GM18861 (cell line): ENCODE measurements around the gene DKC1.

Experiments
- ATAC-seq: cut with Tn5 transposase; IDR thresholded peaks from one replicate; pipeline ENCODE4 v1.9.1; 2021; ENCODE audit not compliant: unreplicated experiment

Gene DKC1

GRCh38 chrX:154762537-154763296 is at the start of gene DKC1:
Gene DKC1 (plus strand): TSS chrX:154762864. CDS start chrX:154762966, 102 bp downstream.
- ATAC-seq = peak; percentile 82

GRCh38 chrX:154714925-154715324 is 47.7 kb upstream of the DKC1 start:
- peak; percentile 54 for ATAC-seq

- ATAC-seq = no peak
These were observed 46.8 kb upstream of the DKC1 start for GRCh38 chrX:154715825-154716224.

- no peak for ATAC-seq
These were observed 44.8 kb upstream of the DKC1 start for GRCh38 chrX:154717824-154718223.

- ATAC-seq = no peak
These were observed 44.0 kb upstream of the DKC1 start for GRCh38 chrX:154718616-154719015.

GRCh38 chrX:154719132-154719675 is 43.5 kb upstream of the DKC1 start:
- no peak for ATAC-seq

- no peak for ATAC-seq
These were observed 42.6 kb upstream of the DKC1 start for GRCh38 chrX:154720067-154720466.

GRCh38 chrX:154721155-154721554 is 41.5 kb upstream of the DKC1 start:
- no peak for ATAC-seq

- no peak for ATAC-seq
These were observed 37.5 kb upstream of the DKC1 start for GRCh38 chrX:154724993-154725756.

- no peak for ATAC-seq
These were observed 35.2 kb upstream of the DKC1 start for GRCh38 chrX:154727418-154727817.

GRCh38 chrX:154727871-154728270 is 34.8 kb upstream of the DKC1 start:
- no peak for ATAC-seq

- ATAC-seq = no peak
These were observed 34.1 kb upstream of the DKC1 start for GRCh38 chrX:154728431-154729190.

GRCh38 chrX:154729439-154729838 is 33.2 kb upstream of the DKC1 start:
- no peak for ATAC-seq

- no peak for ATAC-seq
These were observed 32.3 kb upstream of the DKC1 start for GRCh38 chrX:154730253-154730891.

- no peak for ATAC-seq
These were observed 31.5 kb upstream of the DKC1 start for GRCh38 chrX:154731184-154731583.

- ATAC-seq = no peak
These were observed 30.8 kb upstream of the DKC1 start for GRCh38 chrX:154731881-154732280.

- ATAC-seq = no peak
These were observed 30.1 kb upstream of the DKC1 start for GRCh38 chrX:154732421-154733065.

- no peak for ATAC-seq
These were observed 29.6 kb upstream of the DKC1 start for GRCh38 chrX:154733066-154733425.

- ATAC-seq = no peak
These were observed 28.4 kb upstream of the DKC1 start for GRCh38 chrX:154734061-154734781.
